HUES48 (cell line): ENCODE measurements around the gene WSB1.

ENCODE experiments used
- H3K27ac ChIP-seq: one replicate; pipeline ENCODE4 v1.7.0; 2013; ENCODE audit warnings: low read depth, low read length, inconsistent platforms
- H3K27me3 ChIP-seq: 2 replicates; pipeline ENCODE4 v1.6.1; 2013; ENCODE audit warnings: mild to moderate bottlenecking, low read length; ENCODE audit not compliant: control insufficient read depth, insufficient read depth
- H3K36me3 ChIP-seq: 2 replicates; pipeline ENCODE4 v1.6.1; 2013; ENCODE audit warnings: low read length; ENCODE audit not compliant: control insufficient read depth, insufficient read depth
- H3K4me1 ChIP-seq: 2 replicates; pipeline ENCODE4 v1.6.1; 2013; ENCODE audit warnings: mild to moderate bottlenecking, low read length; ENCODE audit not compliant: control insufficient read depth, insufficient read depth
- H3K4me3 ChIP-seq: 2 replicates; pipeline ENCODE4 v1.5.1; 2013; ENCODE audit warnings: mild to moderate bottlenecking, low read depth, low read length
- H3K9ac ChIP-seq: 2 replicates; pipeline ENCODE4 v1.6.1; 2013; ENCODE audit warnings: mild to moderate bottlenecking, low read depth, low read length, moderate library complexity
- H3K9me3 ChIP-seq: 2 replicates; pipeline ENCODE4 v1.6.1; 2013; ENCODE audit warnings: low read length; ENCODE audit not compliant: control insufficient read depth, insufficient read depth

Gene WSB1

DNA sequence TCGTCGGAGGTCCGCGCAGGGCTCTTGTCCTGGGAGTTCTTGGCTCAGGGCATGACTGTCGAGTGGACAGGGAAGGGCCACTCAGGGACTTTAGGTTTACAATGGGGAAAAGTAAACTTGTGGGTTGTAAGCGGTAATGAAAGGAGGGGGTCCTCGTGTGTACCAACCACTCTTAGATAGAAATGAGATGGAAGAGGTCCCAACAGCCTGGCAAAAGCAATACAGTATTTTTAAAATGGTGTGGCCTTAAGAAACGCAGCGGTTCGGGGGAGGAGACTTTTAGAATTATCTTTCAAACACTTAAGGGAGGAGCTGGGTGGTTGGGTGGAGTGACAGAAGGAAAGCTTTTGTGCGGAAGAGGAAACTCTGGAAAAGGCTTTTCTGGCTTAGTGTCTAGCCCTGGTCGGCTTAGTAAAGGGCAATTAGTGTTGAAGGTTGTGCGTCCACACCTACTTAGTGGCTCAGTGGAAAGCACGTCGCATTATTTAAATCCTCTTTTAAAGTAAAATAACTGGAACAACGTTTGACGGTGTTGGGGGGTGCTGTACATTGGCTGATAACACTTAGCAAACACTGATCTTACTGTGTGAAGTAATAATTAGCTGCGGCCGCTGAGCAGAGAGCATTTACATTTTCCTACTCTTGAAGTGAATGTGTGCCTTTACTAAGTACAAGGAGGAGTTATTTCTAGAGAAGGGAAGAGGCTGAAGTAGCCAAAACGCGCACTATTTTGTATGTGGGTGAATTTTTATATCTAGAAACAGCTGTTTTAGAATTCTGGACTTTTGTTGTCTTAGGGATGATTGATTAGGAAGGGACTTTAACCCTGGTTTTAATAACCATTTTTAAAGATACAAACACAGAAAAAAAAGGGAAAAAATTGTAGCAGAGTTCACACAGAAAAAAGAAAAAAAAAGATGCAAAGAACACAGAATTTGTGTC, 1.0 kb downstream of the WSB1 start:
- peak overlapping the region; percentile 99 for H3K4me3 ChIP-seq
- H3K27ac ChIP-seq, result peak overlapping the region; percentile 99
- H3K9me3 ChIP-seq, result no peaks in the 10 kb centered on the region
- peaks cover 13% of the 10 kb centered on the region for H3K4me1 ChIP-seq
- H3K36me3 ChIP-seq, result peaks cover 11% of the 10 kb centered on the region
- no peaks in the 10 kb centered on the region for H3K27me3 ChIP-seq
- peak overlapping the region; percentile 98 for H3K9ac ChIP-seq

DNA sequence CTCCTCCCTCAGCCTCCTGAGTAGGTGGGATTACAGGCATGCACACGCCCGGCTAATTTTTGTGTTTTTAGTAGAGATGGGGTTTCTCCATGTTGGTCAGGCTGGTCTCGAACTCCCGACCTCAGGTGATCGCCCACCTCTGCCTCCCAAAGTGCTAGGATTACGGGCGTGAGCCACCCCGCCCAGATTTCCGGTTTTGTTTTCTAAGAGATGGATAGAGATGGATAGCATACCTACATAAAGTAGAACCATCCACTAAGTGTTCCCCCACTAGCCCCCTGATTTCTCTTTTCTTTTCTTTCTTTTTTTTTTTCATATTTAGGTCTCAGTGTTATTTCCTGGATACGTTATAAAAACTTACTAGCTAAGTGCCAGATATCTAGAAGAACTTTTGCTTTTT, 2.0 kb downstream of the WSB1 start:
- Histone ChIP-seq H3K9ac (no peak overlapping the region), H3K4me3 (peak overlapping the region; percentile 99), H3K27me3 (no peaks in the 10 kb centered on the region), H3K9me3 (no peaks in the 10 kb centered on the region), H3K36me3 (peaks cover 11% of the 10 kb centered on the region), H3K27ac (no peak overlapping the region), H3K4me1 (peaks cover 13% of the 10 kb centered on the region)

DNA sequence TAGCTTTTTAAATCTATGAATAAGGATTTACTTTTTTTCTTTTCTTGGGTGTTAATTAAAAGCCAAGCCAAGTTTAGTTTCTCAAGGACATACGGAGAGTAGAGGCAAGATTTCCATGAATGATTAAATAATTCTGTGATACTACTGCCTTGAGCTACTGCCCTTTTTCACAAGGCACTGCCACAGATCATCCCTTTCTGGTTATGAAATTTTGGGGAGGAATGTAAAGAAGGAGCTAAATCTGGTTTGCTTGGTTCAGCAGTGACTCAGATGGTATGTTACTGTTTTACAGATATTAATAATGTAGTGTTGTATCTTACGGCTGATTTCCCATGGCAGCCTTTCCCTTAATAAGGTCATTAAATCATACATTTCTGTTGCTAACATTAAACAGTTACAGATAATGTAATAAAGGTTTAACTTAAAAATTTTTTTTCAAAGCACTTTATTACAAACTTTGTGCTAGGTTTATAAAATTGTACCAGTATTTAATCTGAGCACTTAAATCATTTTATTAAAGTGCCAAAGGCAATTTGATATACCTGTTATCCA, 2.6 kb downstream of the WSB1 start:
- Histone ChIP-seq H3K27me3 (no peaks in the 10 kb centered on the region), H3K4me1 (peaks cover 13% of the 10 kb centered on the region), H3K27ac (no peak overlapping the region), H3K4me3 (peak overlapping the region; percentile 45), H3K9ac (no peak overlapping the region), H3K9me3 (no peaks in the 10 kb centered on the region), H3K36me3 (peaks cover 13% of the 10 kb centered on the region)

DNA sequence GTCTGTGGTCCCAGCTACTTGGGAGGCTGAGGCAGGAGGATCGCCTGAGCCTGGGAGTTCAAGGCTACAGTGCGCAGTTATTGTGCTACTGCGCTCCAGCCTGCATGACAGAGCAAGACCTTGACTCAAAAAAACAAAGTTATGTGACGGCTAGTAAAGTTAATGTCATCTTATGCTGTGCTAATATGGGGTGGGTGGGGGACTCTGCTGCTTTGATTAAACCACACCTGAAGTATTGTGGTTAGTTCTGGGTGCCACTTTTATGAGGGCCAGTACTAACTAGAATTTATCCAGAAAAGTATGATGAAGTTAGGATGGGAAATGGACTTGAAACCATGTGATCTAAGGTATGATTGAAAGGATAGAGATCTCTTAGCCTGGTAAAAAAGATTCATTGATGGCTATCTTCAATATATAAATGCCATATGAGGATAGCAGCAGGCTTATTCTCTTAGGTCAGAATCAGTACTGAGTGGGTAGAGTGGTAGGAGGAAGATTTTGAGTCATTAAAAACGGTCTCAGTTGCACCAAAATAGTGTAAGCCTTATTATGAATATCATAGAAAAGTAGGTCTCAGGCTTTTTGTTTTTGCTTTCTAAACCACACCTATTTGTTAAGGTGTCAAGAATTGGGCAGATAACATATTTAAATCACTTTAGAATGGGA, 5.6 kb downstream of the WSB1 start:
- H3K36me3 ChIP-seq, result peaks cover 38% of the 10 kb centered on the region
- H3K27me3 ChIP-seq, result no peaks in the 10 kb centered on the region
- no peak overlapping the region for H3K9ac ChIP-seq
- no peak overlapping the region for H3K27ac ChIP-seq
- H3K9me3 ChIP-seq, result no peaks in the 10 kb centered on the region
- peaks cover 8% of the 10 kb centered on the region for H3K4me1 ChIP-seq
- no peak overlapping the region for H3K4me3 ChIP-seq

DNA sequence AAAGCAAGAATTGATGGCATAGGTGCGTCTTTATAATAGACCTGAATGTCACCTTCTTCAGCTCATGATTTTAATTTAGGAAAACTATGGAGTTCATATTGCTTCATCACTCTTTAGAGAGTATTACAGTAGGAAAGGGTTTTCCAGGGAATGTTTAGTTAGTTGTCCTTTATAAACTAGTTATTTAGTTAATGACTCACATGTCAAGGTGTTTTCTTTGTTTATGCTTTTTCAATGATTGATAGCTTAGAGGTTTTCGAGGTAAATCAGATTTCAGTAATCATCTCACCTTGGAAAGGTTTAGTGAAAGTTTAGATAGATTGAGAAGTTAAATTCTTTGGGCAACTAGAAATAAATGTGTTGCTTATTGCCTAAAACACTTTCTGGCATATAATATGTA, 9.8 kb downstream of the WSB1 start:
- no peak overlapping the region for H3K9ac ChIP-seq
- H3K4me1 ChIP-seq, result no peaks in the 10 kb centered on the region
- peaks cover 69% of the 10 kb centered on the region for H3K36me3 ChIP-seq
- no peak overlapping the region for H3K27ac ChIP-seq
- H3K9me3 ChIP-seq, result no peaks in the 10 kb centered on the region
- H3K4me3 ChIP-seq, result no peak overlapping the region
- H3K27me3 ChIP-seq, result no peaks in the 10 kb centered on the region

DNA sequence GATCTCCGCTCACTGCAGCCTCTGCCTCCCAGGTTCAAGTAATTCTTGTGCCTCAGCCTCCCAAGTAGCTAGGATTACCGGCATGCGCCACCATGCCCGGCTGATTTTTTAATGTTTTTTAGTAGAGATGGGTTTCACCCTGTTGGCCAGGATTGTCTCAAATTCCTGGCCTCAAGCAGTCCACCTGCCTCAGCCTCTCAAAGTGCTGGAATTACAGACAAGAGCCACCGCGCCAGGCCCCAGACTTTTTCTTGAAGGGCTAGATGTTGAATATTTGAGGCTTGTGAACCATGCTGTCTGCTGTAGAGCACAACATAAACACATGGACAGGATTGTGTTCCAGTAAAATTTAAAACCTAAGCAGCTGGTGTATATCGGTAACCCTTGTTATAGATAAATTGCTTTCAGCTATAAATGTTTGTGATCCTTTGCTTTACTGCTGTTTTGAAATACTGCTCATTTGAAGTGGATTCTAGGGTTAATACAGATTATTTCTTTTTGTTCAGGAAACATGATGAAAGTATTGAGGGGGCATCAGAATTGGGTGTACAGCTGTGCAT, 12.4 kb downstream of the WSB1 start:
- no peak overlapping the region for H3K27ac ChIP-seq
- no peak overlapping the region for H3K9ac ChIP-seq
- no peaks in the 10 kb centered on the region for H3K27me3 ChIP-seq
- no peaks in the 10 kb centered on the region for H3K4me1 ChIP-seq
- no peaks in the 10 kb centered on the region for H3K9me3 ChIP-seq
- H3K36me3 ChIP-seq, result peaks cover 94% of the 10 kb centered on the region
- H3K4me3 ChIP-seq, result no peak overlapping the region

DNA sequence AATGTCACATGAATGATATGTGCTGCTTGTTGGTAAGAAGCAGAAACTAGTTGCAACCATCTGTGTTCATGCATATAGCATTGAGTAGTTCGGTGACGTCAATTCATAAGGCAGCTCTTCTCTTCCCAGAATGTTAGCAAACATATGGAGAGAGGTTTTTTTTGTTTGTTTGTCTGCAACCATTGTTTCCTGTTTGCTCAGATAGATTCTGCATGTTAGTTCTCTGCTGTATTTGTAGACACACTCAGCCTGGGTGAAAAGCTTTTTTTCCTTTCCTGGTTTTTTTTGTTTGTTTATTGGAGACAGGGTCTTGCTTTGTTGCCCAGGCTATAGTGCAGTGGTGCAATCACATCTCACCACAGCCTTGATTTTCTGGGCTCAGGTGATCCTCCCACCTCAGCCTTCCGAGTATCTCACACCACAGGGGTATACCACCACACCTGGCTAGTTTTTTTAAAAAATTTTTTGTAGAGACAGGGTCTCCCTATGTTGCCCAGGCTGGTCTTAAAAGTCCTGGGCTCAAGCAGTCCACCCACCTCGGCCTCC, 16.7 kb downstream of the WSB1 start:
- H3K4me3 ChIP-seq, result no peak overlapping the region

DNA sequence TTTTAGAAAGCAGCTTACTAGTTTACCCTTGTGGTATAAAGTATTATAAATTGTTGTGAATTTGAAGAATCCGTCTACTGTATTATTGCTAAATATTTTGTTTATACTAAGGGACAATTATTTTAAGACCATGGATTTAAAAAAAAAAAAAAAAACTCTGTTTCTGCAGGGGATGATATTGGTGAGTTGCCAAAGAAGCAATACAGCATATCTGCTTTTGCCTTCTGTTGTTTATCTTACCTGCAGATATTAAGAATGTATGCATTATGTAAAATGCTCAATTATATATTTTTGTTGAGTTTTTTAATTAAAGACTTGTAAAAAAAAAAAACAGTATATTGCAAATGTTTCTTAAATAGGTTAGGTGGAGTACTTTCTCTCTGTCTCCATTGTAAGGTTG, 19.4 kb downstream of the WSB1 start:
- Histone ChIP-seq H3K9me3 (no peaks in the 10 kb centered on the region), H3K9ac (no peak overlapping the region), H3K36me3 (peaks cover 90% of the 10 kb centered on the region), H3K4me1 (no peaks in the 10 kb centered on the region), H3K27me3 (no peaks in the 10 kb centered on the region), H3K27ac (no peak overlapping the region), H3K4me3 (no peak overlapping the region)

More for the DNA sequence above, 16.7 kb downstream of the WSB1 start:
- Histone ChIP-seq H3K27me3 (no peaks in the 10 kb centered on the region), H3K36me3 (peaks cover 99% of the 10 kb centered on the region), H3K27ac (no peak overlapping the region), H3K4me1 (no peaks in the 10 kb centered on the region), H3K9me3 (no peaks in the 10 kb centered on the region), H3K9ac (no peak overlapping the region)

DNA sequence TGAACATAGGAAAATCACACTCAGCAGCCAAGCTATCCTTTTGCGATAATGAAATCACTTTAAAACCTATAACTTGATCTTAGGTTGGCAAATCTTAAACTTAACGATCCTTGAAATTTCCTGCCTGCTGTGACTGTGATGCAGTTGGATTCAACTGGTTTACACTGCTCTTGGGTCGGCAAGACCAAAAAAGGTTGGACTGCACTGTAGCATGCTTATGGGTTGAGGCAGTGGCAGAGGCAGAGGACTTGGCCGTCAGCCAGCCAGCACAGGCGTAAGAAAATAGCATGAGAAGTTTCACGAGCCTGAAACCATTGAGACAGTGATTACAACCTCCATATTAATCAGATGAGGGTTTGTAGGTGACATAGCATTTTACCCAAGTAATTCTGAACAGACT, 21.4 kb downstream of the WSB1 start:
- no peaks in the 10 kb centered on the region for H3K9me3 ChIP-seq
- peaks cover 83% of the 10 kb centered on the region for H3K36me3 ChIP-seq
- no peaks in the 10 kb centered on the region for H3K27me3 ChIP-seq
- H3K27ac ChIP-seq, result no peak overlapping the region
- no peak overlapping the region for H3K4me3 ChIP-seq
- no peak overlapping the region for H3K9ac ChIP-seq
- H3K4me1 ChIP-seq, result no peaks in the 10 kb centered on the region

DNA sequence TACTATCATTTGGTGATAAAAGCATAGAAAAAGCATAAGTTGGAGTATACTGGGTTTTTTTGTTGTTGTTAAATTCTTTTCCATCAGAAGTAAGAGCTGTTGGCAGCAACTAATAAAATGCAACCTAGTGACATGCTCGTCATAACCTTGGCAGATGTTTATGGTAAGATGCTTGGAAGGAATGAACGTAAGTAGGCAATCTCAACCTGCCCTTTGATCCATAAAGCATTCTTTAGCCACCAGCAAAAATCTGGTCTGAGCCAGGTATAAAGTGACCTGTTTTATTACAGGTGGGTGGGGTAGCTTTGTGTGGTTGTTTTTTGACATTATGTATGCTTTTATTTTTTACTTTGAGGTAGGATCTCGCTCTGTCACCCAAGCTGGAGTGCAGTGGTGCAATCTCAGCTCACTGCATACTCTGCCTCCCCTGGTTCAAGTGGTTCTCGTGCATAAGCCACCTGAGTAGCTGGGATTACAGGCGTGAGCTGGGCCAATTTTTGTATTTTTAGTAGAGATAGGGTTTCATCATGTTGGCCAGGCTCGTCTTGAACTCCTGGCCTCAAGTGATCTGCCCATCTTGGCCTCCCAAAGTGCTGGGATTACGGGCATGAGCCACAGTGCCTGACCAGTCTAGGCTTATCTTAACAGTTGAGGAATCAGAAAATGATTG, 22.0 kb downstream of the WSB1 start:
- no peaks in the 10 kb centered on the region for H3K4me1 ChIP-seq
- H3K9me3 ChIP-seq, result no peaks in the 10 kb centered on the region
- no peak overlapping the region for H3K4me3 ChIP-seq
- no peak overlapping the region for H3K9ac ChIP-seq
- no peaks in the 10 kb centered on the region for H3K27me3 ChIP-seq
- peaks cover 77% of the 10 kb centered on the region for H3K36me3 ChIP-seq
- H3K27ac ChIP-seq, result no peak overlapping the region
